Nephron progenitor cell (in vitro differentiated cells): ENCODE data around the gene SLC5A2.

Source experiments
- DNase-seq: peaks from one replicate; pipeline ENCODE4 v3.0.0; 2021
- H3K27ac Mint-ChIP-seq: 2 replicates; pipeline ENCODE4 v1.8.0; 2021; ENCODE audit warnings: mild to moderate bottlenecking, moderate library complexity, mixed read lengths
- H3K27me3 Mint-ChIP-seq: 2 replicates; pipeline ENCODE4 v1.8.0; 2021; ENCODE audit warnings: mild to moderate bottlenecking, low read depth, mixed read lengths; ENCODE audit not compliant: poor library complexity
- H3K36me3 Mint-ChIP-seq: 2 replicates; pipeline ENCODE4 v1.8.0; 2021; ENCODE audit warnings: low read depth, mixed read lengths
- H3K4me1 Mint-ChIP-seq: 2 replicates; pipeline ENCODE4 v1.8.0; 2021; ENCODE audit warnings: mixed read lengths
- H3K4me3 Mint-ChIP-seq: 2 replicates; pipeline ENCODE4 v1.8.0; 2021; ENCODE audit warnings: mild to moderate bottlenecking, moderate library complexity, mixed read lengths
- H3K9me3 Mint-ChIP-seq: 2 replicates; pipeline ENCODE4 v1.8.0; 2021; ENCODE audit warnings: mild to moderate bottlenecking, moderate library complexity, mixed read lengths
- CTCF ChIP-seq: fragments of 200-600 bp; sonication (generic); IDR thresholded peaks from 2 replicates; pipeline ENCODE4 v1.5.0; 2021; ENCODE audit warnings: antibody characterized with exemption

The SLC5A2 gene

GRCh38 chr16:31459687-31460581 lies 23.0 kb upstream of the SLC5A2 start:
- Mint-ChIP-seq H3K27ac (peak overlapping the region; percentile 98), H3K4me1 (peaks cover 45% of the 10 kb centered on the region), H3K4me3 (peak overlapping the region; percentile 89), H3K36me3 (peaks cover 8% of the 10 kb centered on the region), H3K27me3 (no peaks in the 10 kb centered on the region), H3K9me3 (no peaks in the 10 kb centered on the region)
- TF ChIP-seq CTCF, result no peak
- peak; percentile 100 for DNase-seq

GRCh38 chr16:31460582-31461002 lies 22.3 kb upstream of the SLC5A2 start:
- peak; percentile 59 for TF ChIP-seq CTCF
- H3K4me3 Mint-ChIP-seq, result peak overlapping the region; percentile 89
- no peaks in the 10 kb centered on the region for H3K27me3 Mint-ChIP-seq
- H3K36me3 Mint-ChIP-seq, result peaks cover 14% of the 10 kb centered on the region
- H3K9me3 Mint-ChIP-seq, result no peaks in the 10 kb centered on the region
- peaks cover 38% of the 10 kb centered on the region for H3K4me1 Mint-ChIP-seq
- peak overlapping the region; percentile 97 for H3K27ac Mint-ChIP-seq
- no peak for DNase-seq

DNA sequence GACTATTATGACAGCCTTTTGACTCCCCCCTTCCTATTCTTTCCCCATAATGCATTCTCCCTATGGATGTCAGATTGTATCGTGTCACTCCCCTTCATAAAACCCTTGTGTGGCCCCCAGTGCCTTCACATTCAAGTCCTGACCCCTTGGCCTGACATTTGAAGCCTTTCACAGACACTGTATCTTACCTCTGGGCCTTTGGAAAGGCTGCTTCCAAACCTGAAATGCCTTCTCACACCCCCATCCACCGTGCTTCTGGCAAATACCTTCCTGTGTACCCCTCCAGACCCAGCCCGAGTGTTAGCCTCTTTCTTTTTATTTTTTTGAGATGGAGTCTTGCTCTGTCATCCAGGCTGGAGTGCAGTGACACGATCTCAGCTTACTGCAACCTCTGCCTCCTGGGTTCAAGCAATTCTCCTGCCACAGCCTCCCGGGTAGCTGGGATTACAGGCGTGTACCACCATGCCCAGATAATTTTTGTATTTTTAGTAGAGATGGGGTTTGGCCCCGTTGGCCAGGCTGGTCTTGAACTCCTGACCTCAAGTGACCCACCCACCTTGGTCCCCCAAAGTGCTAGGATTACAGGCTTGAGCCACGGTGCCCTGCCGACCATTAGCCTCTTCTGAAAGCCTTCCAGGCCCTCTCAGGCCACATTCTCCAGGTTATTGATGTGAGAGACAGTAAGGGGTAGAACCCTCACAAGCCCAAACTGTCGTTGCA lies 21.6 kb upstream of the SLC5A2 start:
- TF ChIP-seq CTCF, result no peak
- no peak overlapping the region for H3K27ac Mint-ChIP-seq
- no peak for DNase-seq
- H3K36me3 Mint-ChIP-seq, result peaks cover 15% of the 10 kb centered on the region
- peaks cover 33% of the 10 kb centered on the region for H3K4me1 Mint-ChIP-seq
- H3K9me3 Mint-ChIP-seq, result no peaks in the 10 kb centered on the region
- H3K4me3 Mint-ChIP-seq, result peak overlapping the region; percentile 67
- no peaks in the 10 kb centered on the region for H3K27me3 Mint-ChIP-seq

DNA sequence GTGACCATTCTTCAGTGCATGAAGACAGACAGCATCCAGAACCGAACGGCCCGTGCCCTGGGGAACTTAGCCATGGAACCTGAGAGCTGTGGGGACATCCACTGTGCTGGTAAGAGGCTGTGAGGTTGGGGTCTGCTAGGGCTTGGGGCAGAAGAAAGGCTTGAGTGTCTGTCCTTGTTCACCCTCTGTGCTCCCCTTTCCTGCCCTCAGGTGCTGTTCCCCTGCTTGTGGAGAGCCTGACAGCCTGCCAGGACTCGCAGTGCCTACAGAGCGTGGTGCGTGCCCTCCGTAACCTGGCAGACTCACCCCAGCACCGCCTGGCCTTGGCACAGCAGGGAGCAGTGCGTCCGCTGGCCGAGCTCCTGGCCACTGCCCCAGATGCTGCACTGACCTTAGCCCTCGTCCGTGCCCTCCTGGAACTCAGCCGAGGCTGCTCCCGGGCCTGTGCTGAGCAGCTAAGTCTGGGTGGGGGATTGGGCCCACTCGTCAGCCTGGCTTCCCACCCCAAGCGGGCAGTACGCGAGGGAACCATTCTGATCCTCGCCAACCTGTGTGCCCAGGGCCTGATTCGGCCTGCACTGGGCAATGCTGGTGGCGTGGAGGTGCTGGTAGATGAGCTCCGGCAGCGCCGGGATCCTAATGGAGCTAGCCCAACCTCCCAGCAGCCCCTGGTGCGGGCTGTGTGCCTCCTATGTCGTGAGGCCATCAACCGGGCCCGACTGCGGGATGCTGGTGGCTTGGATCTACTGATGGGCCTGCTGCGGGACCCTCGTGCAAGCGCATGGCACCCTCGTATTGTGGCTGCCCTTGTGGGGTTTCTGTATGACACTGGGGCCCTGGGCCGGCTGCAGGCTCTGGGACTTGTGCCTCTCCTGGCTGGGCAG lies 20.8 kb upstream of the SLC5A2 start:
- TF ChIP-seq CTCF, result no peak
- Mint-ChIP-seq H3K9me3 (no peaks in the 10 kb centered on the region), H3K4me3 (no peak overlapping the region), H3K27ac (no peak overlapping the region), H3K27me3 (no peaks in the 10 kb centered on the region), H3K4me1 (peaks cover 25% of the 10 kb centered on the region), H3K36me3 (peaks cover 21% of the 10 kb centered on the region)
- no peak for DNase-seq

GRCh38 chr16:31464348-31464769 lies 18.6 kb upstream of the SLC5A2 start:
- no peak overlapping the region for H3K4me3 Mint-ChIP-seq
- H3K27ac Mint-ChIP-seq, result no peak overlapping the region
- peaks cover 23% of the 10 kb centered on the region for H3K36me3 Mint-ChIP-seq
- DNase-seq, result no peak
- no peaks in the 10 kb centered on the region for H3K27me3 Mint-ChIP-seq
- TF ChIP-seq CTCF, result no peak
- H3K4me1 Mint-ChIP-seq, result peaks cover 14% of the 10 kb centered on the region
- no peaks in the 10 kb centered on the region for H3K9me3 Mint-ChIP-seq
